NCI-H526 treated with DMSO at 0.1 percent for 48 hours (cell line): Measurements from ENCODE around the gene SMC5.
"Not testable (repeated sequence)": the region's sequence is repeated elsewhere in the genome, so short reads cannot be mapped to it uniquely, and the experiment has no call there.

Experiments
- DNase-seq: peaks from one replicate; lab custom pipeline; 2025; lab: John Stamatoyannopoulos, UW

SMC5 gene

GRCh38 chr9:70367305-70367930 is 108.6 kb downstream of the SMC5 start:
- no peak for DNase-seq

- DNase-seq, result no peak
Observed at GRCh38 chr9:70374962-70375618, 116.3 kb downstream of the SMC5 start.

GRCh38 chr9:70382046-70382708 is 123.4 kb downstream of the SMC5 start:
- no peak for DNase-seq

- no peak for DNase-seq
Observed at GRCh38 chr9:70382709-70383605, 124.2 kb downstream of the SMC5 start.

GRCh38 chr9:70385426-70385825 is 126.6 kb downstream of the SMC5 start:
- no peak for DNase-seq

- no peak for DNase-seq
Observed at GRCh38 chr9:70387663-70388062, 128.9 kb downstream of the SMC5 start.

- DNase-seq, result no peak
Observed at GRCh38 chr9:70389188-70389587, 130.4 kb downstream of the SMC5 start.

- no peak for DNase-seq
Observed at GRCh38 chr9:70389621-70390266, 131.0 kb downstream of the SMC5 start.

- DNase-seq, result no peak
Observed at GRCh38 chr9:70390933-70391341, 132.2 kb downstream of the SMC5 start.

GRCh38 chr9:70392189-70392588 is 133.4 kb downstream of the SMC5 start:
- DNase-seq, result no peak

- DNase-seq, result no peak
Observed at GRCh38 chr9:70392850-70393249, 134.1 kb downstream of the SMC5 start.

- no peak for DNase-seq
Observed at GRCh38 chr9:70395652-70396051, 136.9 kb downstream of the SMC5 start.

GRCh38 chr9:70398145-70398556 is 139.4 kb downstream of the SMC5 start:
- DNase-seq, result no peak

- DNase-seq, result no peak
Observed at GRCh38 chr9:70399141-70399540, 140.4 kb downstream of the SMC5 start.

- DNase-seq, result no peak
Observed at GRCh38 chr9:70400107-70400892, 141.5 kb downstream of the SMC5 start.

GRCh38 chr9:70401241-70401640 is 142.5 kb downstream of the SMC5 start:
- DNase-seq, result not testable (repeated sequence)

- DNase-seq, result no peak
Observed at GRCh38 chr9:70402213-70402612, 143.4 kb downstream of the SMC5 start.

- no peak for DNase-seq
Observed at GRCh38 chr9:70403166-70403565, 144.4 kb downstream of the SMC5 start.

- DNase-seq, result no peak
Observed at GRCh38 chr9:70403618-70404025, 144.8 kb downstream of the SMC5 start.

- no peak for DNase-seq
Observed at GRCh38 chr9:70404261-70404660, 145.5 kb downstream of the SMC5 start.
